Body of pancreas (tissue), 4 donors: ENCODE measurements around the gene TTC24.

Source experiments
- CTCF ChIP-seq, 7 experiments: fragments of 450-650 bp in 4 of 7; fragments of 200-600 bp in 3 of 7; sonication (generic) in 3 of 7; IDR thresholded peaks; one replicate each; pipeline ENCODE4 v1.5.1; 2016 to 2019; ENCODE audit warnings: antibody characterized with exemption in 7 of 7
- POLR2A ChIP-seq, 3 donors: fragments of 450-650 bp; IDR thresholded peaks; one replicate each; pipeline ENCODE4 v1.6.1; 2016; ENCODE audit warnings: antibody characterized with exemption in 3 of 3, mild to moderate bottlenecking in 2 of 3

- TF ChIP-seq CTCF (IDR thresholded peaks at IDR 0.05) (no peak), POLR2A (IDR thresholded peaks at IDR 0.05) (no peak)
Measured at GRCh38 chr1:156616463-156616862, 36.9 kb downstream of the TTC24 start.
